ENCODE results near the gene PCSK5.

The PCSK5 gene

DNA sequence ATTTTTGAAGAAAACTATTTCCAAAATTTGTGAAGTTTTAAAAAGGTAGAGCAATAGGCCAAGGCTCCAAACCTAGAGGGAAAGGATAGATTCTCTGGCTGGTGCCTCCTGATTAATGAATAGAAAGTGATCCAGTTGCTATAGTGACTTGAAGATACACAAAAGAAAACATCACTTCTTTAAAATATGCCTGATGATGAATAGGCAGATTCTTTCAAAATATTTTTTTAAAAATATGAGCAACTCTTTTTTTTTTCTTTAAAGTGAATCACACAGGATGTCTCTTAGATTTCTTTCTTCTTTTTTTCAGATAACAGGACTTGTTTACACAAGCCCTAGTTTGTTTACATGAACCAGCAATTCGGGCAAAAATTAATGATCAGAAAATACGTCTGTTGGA is 379.3 kb downstream of the PCSK5 start:
- Histone ChIP-seq H3K9ac (ENCODE audit: low read depth, low read length) (no peak overlapping the region), H3K4me3 (ENCODE audit: low read length) (no peak overlapping the region), H3K27me3 (ENCODE audit: insufficient read depth, low read length) (no peaks in the 10 kb centered on the region), H3K4me1 (ENCODE audit: insufficient read depth, low read length) (no peaks in the 10 kb centered on the region; the same call in 1 of the 2 replicates), H3K36me3 (ENCODE audit: insufficient read depth, low read depth, low read length) (no peaks in the 10 kb centered on the region), H3K9me3 (ENCODE audit: insufficient read depth, low read depth, low read length) (0 out of 2 replicates have a peak, but pooled peaks cover 4% of the 10 kb centered on the region), H3K27ac (ENCODE audit: low read length) (no peak overlapping the region)

GRCh38 chr9:76271755-76272154 is 381.3 kb downstream of the PCSK5 start:
- no peaks in the 10 kb centered on the region for H3K27me3 ChIP-seq (ENCODE audit: insufficient read depth, low read length)
- H3K9ac ChIP-seq (ENCODE audit: low read depth, low read length): no peak overlapping the region
- no peak overlapping the region for H3K4me3 ChIP-seq (ENCODE audit: low read length)
- H3K9me3 ChIP-seq (ENCODE audit: insufficient read depth, low read depth, low read length): no peaks in the 10 kb centered on the region
- no peak overlapping the region for H3K27ac ChIP-seq (ENCODE audit: low read length)
- no peaks in the 10 kb centered on the region; the same call in 1 of the 2 replicates for H3K4me1 ChIP-seq (ENCODE audit: insufficient read depth, low read length)
- no peaks in the 10 kb centered on the region for H3K36me3 ChIP-seq (ENCODE audit: insufficient read depth, low read depth, low read length)

DNA sequence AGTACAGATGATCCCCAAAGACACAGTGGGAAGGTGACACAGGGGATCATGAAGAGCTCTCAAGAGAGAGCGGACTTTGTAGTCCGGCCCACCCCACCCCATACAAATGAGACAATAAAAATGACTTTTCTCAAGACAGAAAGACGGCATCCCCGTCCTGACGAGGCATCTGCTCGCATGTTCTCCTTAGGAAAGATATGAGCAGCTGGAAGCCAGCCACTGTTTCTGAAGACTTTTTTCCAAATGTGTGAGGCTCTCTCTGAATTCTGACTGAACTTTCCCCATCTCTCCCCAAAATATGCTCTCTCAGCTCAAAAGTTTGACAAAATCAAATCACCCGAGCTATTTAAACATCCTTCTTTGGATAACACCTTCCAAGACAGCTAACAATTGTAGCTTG is 398.6 kb downstream of the PCSK5 start:
- Histone ChIP-seq H3K9ac (ENCODE audit: low read depth, low read length) (no peak overlapping the region), H3K27ac (ENCODE audit: low read length) (no peak overlapping the region), H3K27me3 (ENCODE audit: insufficient read depth, low read length) (no peaks in the 10 kb centered on the region), H3K9me3 (ENCODE audit: insufficient read depth, low read depth, low read length) (no peaks in the 10 kb centered on the region), H3K4me3 (ENCODE audit: low read length) (no peak overlapping the region), H3K36me3 (ENCODE audit: insufficient read depth, low read depth, low read length) (no peaks in the 10 kb centered on the region), H3K4me1 (ENCODE audit: insufficient read depth, low read length) (no peaks in the 10 kb centered on the region)

DNA sequence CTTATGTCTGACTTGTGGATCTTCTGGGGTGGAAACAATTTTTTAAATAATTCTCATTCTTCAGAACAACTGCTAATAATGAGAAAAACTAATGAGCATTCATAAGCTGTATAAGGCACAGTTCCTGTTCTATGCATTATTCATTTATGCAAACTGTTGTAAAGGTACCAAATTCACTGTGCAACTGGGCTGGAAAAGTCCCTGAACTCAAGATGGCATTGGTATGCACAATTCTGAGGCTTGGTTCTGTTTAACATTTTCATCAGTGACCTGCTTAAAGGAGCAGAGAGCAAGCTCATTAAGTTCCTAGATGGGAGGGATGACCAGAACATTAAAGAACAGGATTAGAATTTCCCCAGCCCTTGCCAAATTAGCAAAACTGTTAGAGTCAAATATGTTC is 399.2 kb downstream of the PCSK5 start:
- Histone ChIP-seq H3K4me3 (ENCODE audit: low read length) (no peak overlapping the region), H3K27ac (ENCODE audit: low read length) (no peak overlapping the region), H3K9ac (ENCODE audit: low read depth, low read length) (no peak overlapping the region), H3K27me3 (ENCODE audit: insufficient read depth, low read length) (no peaks in the 10 kb centered on the region), H3K9me3 (ENCODE audit: insufficient read depth, low read depth, low read length) (no peaks in the 10 kb centered on the region), H3K36me3 (ENCODE audit: insufficient read depth, low read depth, low read length) (no peaks in the 10 kb centered on the region), H3K4me1 (ENCODE audit: insufficient read depth, low read length) (no peaks in the 10 kb centered on the region)

- no peaks in the 10 kb centered on the region for H3K4me1 ChIP-seq (ENCODE audit: insufficient read depth, low read length)
- H3K27me3 ChIP-seq (ENCODE audit: insufficient read depth, low read length): no peaks in the 10 kb centered on the region
- no peaks in the 10 kb centered on the region for H3K9me3 ChIP-seq (ENCODE audit: insufficient read depth, low read depth, low read length)
- no peak overlapping the region for H3K9ac ChIP-seq (ENCODE audit: low read depth, low read length)
- no peaks in the 10 kb centered on the region for H3K36me3 ChIP-seq (ENCODE audit: insufficient read depth, low read depth, low read length)
- H3K27ac ChIP-seq (ENCODE audit: low read length): no peak overlapping the region
- no peak overlapping the region for H3K4me3 ChIP-seq (ENCODE audit: low read length)
Measured at GRCh38 chr9:76290555-76290954, 400.1 kb downstream of the PCSK5 start.

DNA sequence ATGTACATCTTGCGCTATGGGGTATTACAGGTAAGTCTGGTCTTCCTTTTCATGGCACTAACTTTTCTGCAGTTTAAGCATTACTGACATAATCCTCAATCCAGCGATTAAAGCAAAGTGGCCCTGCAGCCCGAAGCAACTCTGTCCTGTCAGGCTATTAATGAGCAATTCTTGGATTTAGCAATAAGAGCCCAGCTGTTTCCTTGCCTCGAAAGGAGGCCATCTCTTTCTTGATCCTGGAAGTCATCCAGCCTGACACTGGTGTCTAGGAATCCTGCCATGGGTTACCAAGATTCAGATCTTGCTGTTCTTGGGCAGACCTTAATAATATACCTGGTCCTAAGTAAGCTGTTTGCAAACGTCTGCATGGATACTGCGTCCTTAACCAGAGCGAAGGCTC is 401.8 kb downstream of the PCSK5 start:
- no peaks in the 10 kb centered on the region for H3K9me3 ChIP-seq (ENCODE audit: insufficient read depth, low read depth, low read length)
- no peak overlapping the region for H3K4me3 ChIP-seq (ENCODE audit: low read length)
- no peak overlapping the region for H3K9ac ChIP-seq (ENCODE audit: low read depth, low read length)
- H3K36me3 ChIP-seq (ENCODE audit: insufficient read depth, low read depth, low read length): no peaks in the 10 kb centered on the region
- no peak overlapping the region for H3K27ac ChIP-seq (ENCODE audit: low read length)
- H3K27me3 ChIP-seq (ENCODE audit: insufficient read depth, low read length): 0 out of 2 replicates have a peak, but pooled peaks cover 5% of the 10 kb centered on the region
- H3K4me1 ChIP-seq (ENCODE audit: insufficient read depth, low read length): no peaks in the 10 kb centered on the region

DNA sequence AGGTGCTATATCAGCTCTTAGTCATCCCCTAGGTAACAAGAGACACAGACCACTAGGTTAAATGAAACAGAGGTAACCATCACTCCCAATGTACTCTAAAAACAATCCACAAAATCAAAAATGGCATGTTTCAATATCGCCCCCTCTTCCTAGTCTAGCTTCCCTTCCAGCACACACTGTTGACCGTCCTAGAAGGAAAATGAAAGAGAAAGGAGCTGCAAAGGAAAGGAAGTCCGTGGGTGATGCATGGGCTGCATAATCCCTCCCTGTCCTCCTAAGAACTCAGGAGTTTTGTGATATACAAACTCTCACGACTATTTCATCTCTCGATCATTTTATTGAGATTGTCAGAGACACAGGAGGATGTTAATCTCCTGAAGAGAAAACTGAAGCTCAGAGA is 402.2 kb downstream of the PCSK5 start:
- H3K4me1 ChIP-seq (ENCODE audit: insufficient read depth, low read length): 0 out of 2 replicates have a peak, but pooled peaks cover 2% of the 10 kb centered on the region
- H3K27ac ChIP-seq (ENCODE audit: low read length): no peak overlapping the region
- H3K36me3 ChIP-seq (ENCODE audit: insufficient read depth, low read depth, low read length): no peaks in the 10 kb centered on the region
- no peak overlapping the region for H3K9ac ChIP-seq (ENCODE audit: low read depth, low read length)
- H3K27me3 ChIP-seq (ENCODE audit: insufficient read depth, low read length): 0 out of 2 replicates have a peak, but pooled peaks cover 5% of the 10 kb centered on the region
- H3K9me3 ChIP-seq (ENCODE audit: insufficient read depth, low read depth, low read length): no peaks in the 10 kb centered on the region
- no peak overlapping the region for H3K4me3 ChIP-seq (ENCODE audit: low read length)

DNA sequence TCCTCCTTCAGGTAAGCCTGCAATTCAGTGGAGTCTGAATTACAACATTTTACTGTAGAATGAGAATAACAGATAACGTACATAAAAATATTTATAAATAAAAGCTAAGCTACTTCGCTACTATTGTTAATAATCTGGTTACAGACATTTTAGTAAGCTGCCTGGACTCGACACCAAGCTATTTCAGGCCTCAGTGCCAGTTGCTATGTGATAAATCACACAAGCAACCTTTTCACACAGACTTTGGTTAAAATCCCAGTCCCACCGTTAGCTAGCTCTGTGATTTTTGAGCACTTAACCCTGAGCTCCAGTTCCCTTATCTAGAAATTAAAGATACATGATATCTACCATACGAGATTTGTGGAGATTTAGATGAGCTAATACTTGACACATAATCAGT is 403.8 kb downstream of the PCSK5 start:
- Histone ChIP-seq H3K27ac (ENCODE audit: low read length) (no peak overlapping the region), H3K4me3 (ENCODE audit: low read length) (no peak overlapping the region), H3K27me3 (ENCODE audit: insufficient read depth, low read length) (0 out of 2 replicates have a peak, but pooled peaks cover 5% of the 10 kb centered on the region), H3K9me3 (ENCODE audit: insufficient read depth, low read depth, low read length) (no peaks in the 10 kb centered on the region), H3K4me1 (ENCODE audit: insufficient read depth, low read length) (peaks cover 11% of the 10 kb centered on the region), H3K9ac (ENCODE audit: low read depth, low read length) (no peak overlapping the region), H3K36me3 (ENCODE audit: insufficient read depth, low read depth, low read length) (no peaks in the 10 kb centered on the region)

GRCh38 chr9:76296561-76297310 is 406.3 kb downstream of the PCSK5 start:
- Histone ChIP-seq H3K4me3 (ENCODE audit: low read length) (no peak overlapping the region), H3K27me3 (ENCODE audit: insufficient read depth, low read length) (0 out of 2 replicates have a peak, but pooled peaks cover 5% of the 10 kb centered on the region), H3K36me3 (ENCODE audit: insufficient read depth, low read depth, low read length) (no peaks in the 10 kb centered on the region), H3K9me3 (ENCODE audit: insufficient read depth, low read depth, low read length) (no peaks in the 10 kb centered on the region), H3K4me1 (ENCODE audit: insufficient read depth, low read length) (peaks cover 11% of the 10 kb centered on the region), H3K27ac (ENCODE audit: low read length) (no peak overlapping the region), H3K9ac (ENCODE audit: low read depth, low read length) (no peak overlapping the region)

GRCh38 chr9:76297721-76298239 is 407.3 kb downstream of the PCSK5 start:
- Histone ChIP-seq H3K27me3 (ENCODE audit: insufficient read depth, low read length) (0 out of 2 replicates have a peak, but pooled peaks cover 5% of the 10 kb centered on the region), H3K9me3 (ENCODE audit: insufficient read depth, low read depth, low read length) (no peaks in the 10 kb centered on the region), H3K27ac (ENCODE audit: low read length) (no peak overlapping the region), H3K9ac (ENCODE audit: low read depth, low read length) (no peak overlapping the region), H3K4me3 (ENCODE audit: low read length) (no peak overlapping the region), H3K4me1 (ENCODE audit: insufficient read depth, low read length) (peaks cover 11% of the 10 kb centered on the region), H3K36me3 (ENCODE audit: insufficient read depth, low read depth, low read length) (no peaks in the 10 kb centered on the region)

DNA sequence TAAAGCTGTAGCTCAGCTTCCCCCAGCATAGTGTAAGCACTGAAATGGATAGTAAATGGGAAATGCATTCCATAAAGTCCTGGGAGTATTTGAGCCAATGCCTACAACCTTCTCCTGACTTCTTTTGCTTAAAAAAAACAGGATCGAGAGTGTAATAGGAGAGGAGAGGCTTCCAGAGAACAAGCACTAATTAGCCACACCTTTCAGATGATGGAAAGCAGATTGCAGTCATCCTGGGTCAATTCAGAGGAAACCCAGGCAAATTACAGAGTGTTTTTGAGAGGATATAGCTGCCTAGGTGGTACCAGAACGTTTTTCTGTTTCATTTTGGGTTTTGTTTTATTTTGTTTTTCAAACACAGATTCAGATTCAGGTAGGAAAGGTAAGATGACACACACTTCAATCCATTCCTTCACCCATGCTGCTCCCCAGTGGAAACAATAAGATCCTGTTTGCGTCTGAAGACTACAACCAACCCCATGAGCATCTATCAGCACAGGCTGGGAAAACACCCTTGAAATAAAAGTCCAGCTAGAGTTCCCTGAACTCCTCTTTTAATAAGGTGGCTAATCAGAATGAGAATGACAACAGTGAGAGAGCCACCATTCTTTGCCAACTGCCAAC is 408.2 kb downstream of the PCSK5 start:
- H3K36me3 ChIP-seq (ENCODE audit: insufficient read depth, low read depth, low read length): no peaks in the 10 kb centered on the region

GRCh38 chr9:76302543-76302942 is 412.1 kb downstream of the PCSK5 start:
- no peaks in the 10 kb centered on the region for H3K27me3 ChIP-seq (ENCODE audit: insufficient read depth, low read length)
- H3K36me3 ChIP-seq (ENCODE audit: insufficient read depth, low read depth, low read length): no peaks in the 10 kb centered on the region
- no peak overlapping the region for H3K27ac ChIP-seq (ENCODE audit: low read length)
- H3K9ac ChIP-seq (ENCODE audit: low read depth, low read length): no peak overlapping the region
- no peak overlapping the region for H3K4me3 ChIP-seq (ENCODE audit: low read length)
- H3K9me3 ChIP-seq (ENCODE audit: insufficient read depth, low read depth, low read length): no peaks in the 10 kb centered on the region
- H3K4me1 ChIP-seq (ENCODE audit: insufficient read depth, low read length): peaks cover 10% of the 10 kb centered on the region

More for the DNA sequence above, 408.2 kb downstream of the PCSK5 start:
- Histone ChIP-seq H3K9ac (ENCODE audit: low read depth, low read length) (no peak overlapping the region), H3K9me3 (ENCODE audit: insufficient read depth, low read depth, low read length) (no peaks in the 10 kb centered on the region), H3K4me3 (ENCODE audit: low read length) (no peak overlapping the region), H3K27me3 (ENCODE audit: insufficient read depth, low read length) (0 out of 2 replicates have a peak, but pooled peaks cover 5% of the 10 kb centered on the region), H3K27ac (ENCODE audit: low read length) (no peak overlapping the region), H3K4me1 (ENCODE audit: insufficient read depth, low read length) (peaks cover 11% of the 10 kb centered on the region)
